ENCODE measurements around the gene ANKMY1.
"Not testable (repeated sequence)": the region's sequence is repeated elsewhere in the genome, so short reads cannot be mapped to it uniquely, and the experiment has no call there.

The ANKMY1 gene

DNA sequence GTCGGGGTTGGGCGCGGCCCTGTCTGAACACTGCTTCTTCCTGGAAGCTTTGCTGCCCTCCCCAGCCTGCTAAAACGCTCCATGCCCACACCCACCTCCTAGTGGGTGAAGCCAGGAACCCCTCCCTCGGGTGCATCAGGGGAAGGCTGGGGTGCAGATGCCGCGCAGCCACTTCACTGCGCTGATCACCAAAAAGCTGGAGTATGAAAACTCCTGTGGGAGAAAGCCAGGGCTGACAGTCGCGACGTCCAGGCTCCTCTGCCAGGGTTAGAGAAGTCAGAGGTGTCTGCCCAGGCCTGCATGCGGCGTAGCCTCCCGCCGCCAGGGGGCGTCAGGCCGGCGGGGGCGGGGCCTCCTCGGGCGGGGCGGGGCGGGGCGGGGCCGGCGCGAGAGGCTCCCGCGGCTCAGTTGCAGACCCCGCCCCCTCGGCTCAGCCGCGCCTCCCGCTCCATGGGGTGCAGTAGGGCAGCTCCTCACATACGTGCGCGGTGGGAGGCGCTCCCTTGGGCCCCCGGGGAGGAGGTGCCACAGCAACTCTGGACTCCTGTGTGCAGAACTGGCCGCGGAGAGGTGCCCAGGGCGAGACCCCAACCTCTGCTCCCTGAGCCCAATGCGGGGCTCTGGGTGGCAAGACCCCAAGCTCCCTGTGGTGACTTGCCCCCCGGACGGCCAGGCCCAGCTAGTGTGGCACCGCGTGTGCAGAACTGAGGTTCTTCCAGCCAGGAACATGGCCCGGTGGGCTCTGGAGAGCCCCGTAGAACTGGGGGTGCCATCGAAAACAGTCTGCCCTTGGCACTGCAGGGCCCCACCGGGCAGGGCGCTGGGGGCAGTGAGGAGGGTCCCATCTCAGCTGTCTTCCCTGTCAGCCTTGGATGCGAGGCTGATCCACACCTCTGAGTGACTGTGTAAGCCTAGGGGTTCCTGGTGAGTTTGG, 8.7 kb upstream of the ANKMY1 start:
- peak; percentile 89 for DNase-seq

- peak; percentile 92 for DNase-seq
Observed at GRCh38 chr2:240565333-240566202, 7.8 kb upstream of the ANKMY1 start.

- peak; percentile 23 for DNase-seq
Observed at GRCh38 chr2:240564561-240565332, 7.0 kb upstream of the ANKMY1 start.

DNA sequence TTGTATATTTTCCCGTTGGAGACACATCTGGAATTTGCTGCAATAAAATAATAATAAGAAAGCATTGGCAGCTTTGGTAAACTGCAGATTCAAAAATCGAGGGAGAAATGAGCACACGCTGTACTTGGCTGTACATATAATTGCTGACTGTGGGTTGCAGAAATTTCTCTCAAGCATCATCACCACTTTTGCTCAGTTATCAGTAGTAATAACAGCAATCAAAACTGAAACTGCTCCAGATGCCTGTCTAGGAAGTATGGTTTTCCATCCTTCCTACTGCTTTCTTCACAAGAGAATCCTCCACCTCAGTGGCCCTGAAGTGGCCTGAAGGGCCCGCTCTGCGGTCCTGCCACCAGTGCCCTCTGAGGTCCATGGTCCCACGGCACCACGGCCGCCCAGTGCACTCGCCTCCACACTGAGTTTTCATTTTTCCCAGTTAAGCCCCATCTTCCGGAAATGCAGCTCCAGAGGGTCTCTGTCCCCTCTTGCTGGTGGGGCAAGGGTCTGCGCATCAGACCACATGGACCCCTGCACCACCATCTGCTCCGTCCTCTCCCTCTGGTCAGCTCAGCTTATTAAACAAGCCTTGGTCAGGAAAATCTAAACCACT, 6.3 kb upstream of the ANKMY1 start:
- peak; percentile 57 for DNase-seq

- DNase-seq, result not testable (repeated sequence)
Observed at GRCh38 chr2:240563231-240563630, 5.4 kb upstream of the ANKMY1 start.

- DNase-seq, result peak; percentile 89
Observed at GRCh38 chr2:240561325-240561971, 3.7 kb upstream of the ANKMY1 start.

GRCh38 chr2:240560480-240561324, 2.9 kb upstream of the ANKMY1 start:
- peak; percentile 99 for DNase-seq

GRCh38 chr2:240560084-240560479, 2.3 kb upstream of the ANKMY1 start, which contains the start of gene DUSP28:
TSS of gene DUSP28 (plus strand) at chr2:240560357. CDS start at chr2:240560685, 328 bp downstream.
- DNase-seq, result peak; percentile 97

- no peak for DNase-seq
Observed at GRCh38 chr2:240559286-240559685, 1.5 kb upstream of the ANKMY1 start.

DNA sequence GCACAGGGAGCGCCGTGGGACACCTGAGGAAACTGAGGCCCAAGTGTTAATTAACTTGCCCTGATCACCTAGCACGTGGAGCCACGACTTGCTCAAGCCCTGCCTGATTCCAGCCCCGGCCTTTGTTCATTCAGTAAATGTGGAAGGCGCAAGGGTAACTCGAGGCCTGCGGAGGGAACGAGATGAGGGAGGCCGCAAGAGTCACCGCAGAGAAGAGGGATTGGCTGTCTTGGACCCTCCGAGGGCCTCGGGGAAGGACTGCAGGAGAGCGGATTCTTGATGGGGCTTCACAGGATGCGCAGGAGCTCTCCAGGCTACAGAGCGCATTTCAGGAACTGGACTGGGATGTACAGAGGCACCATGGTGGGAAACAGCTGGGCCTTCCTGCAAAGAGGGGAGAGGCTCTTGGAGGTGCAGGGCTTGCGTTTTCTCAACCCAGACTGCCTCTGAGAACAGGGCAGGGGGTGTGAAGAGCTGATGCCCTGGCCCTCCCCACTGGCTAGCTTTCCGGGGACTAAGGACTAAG, 511 bp upstream of the ANKMY1 start:
- DNase-seq, result no peak

DNA sequence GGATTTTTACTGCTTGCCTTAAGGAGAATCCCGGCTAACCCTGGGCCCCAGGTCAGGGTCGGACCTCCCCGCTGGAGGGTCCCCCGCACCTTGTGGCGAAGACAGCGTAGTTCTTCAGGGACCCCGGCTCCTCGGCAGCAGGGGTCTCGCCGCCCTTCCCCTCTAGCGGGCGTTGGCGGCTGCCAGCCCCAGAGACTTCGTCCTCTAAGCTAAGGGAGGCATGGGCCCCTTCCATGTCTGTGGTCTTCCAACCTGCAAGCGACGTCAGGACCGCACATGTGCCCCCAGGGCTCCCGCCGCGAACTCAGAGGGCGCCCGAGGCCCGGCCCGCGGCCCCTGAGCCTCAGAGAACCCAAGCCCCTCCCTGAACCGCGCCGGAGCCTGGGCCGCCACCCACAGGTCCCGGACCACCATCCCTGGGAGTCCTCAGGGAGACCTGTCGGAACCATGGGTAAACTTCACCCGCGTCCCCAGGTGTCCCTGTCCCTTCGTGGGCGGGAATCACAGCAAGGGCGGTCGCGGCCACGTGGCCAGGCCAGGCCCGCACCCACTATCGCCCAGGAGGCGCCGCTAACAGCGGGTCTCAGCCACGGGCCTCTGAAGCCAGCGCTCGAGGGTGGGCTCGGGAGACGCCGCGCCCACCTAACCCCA, 562 bp downstream of the ANKMY1 start:
- no peak for DNase-seq

DNA sequence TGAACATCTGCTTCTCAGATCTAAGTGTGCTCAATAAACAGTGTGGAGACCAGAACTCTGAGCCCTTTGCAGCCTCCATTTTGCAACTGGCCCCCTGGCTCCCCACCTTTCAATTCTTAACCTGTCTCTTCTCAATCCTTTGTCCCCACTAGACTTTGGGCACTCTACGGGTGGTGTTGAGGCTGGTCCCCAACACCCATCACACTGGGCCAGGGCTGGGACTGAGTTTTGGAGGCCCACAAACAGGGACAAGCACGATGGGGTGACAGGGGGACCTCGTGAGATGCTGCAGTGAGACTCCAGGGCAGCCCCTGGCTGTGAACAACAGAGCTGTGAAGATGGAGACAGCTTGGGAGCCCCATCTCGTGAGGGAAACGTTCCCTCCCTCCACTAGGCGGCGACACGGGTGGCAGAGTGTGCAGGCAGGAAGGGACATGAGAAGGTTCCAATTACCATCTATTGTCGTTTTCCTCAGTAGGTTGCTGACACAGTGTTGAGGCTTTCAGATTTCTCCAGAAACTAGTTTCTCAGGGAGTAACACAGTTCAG, 1.2 kb downstream of the ANKMY1 start:
- peak; percentile 44 for DNase-seq

DNA sequence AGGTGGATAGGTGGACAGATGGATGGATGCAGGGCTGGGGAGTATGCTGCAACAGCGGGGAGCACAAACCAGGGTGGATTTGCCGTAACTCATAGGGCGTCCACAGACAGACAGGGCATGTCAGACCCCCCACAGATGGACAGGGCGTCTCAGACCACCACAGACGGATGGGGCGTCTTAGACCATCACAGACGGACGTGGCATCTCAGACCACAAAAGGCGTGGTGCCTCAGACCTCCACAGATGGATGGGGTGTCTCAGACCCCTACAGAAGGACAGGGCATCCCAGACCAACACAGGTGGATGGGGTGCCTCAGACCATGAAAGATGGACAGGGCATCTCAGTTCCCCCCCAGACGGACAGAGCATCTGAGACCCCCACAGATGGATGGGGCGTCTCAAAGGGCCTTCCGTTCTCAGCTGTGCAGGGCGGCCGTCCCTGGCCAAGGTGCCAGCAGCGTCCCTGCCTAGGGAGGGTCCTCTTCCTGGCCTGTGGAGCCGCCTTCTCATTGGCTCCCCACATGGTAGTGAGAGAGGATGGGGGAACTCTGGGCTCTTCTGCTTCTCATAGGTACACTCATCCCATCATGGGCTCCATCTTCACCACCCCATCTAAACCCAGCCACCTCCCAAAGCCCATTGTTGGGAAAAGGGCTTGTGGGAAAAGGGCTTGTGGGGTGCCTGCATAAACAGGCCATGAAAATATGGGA, 2.1 kb downstream of the ANKMY1 start:
- no peak for DNase-seq

DNA sequence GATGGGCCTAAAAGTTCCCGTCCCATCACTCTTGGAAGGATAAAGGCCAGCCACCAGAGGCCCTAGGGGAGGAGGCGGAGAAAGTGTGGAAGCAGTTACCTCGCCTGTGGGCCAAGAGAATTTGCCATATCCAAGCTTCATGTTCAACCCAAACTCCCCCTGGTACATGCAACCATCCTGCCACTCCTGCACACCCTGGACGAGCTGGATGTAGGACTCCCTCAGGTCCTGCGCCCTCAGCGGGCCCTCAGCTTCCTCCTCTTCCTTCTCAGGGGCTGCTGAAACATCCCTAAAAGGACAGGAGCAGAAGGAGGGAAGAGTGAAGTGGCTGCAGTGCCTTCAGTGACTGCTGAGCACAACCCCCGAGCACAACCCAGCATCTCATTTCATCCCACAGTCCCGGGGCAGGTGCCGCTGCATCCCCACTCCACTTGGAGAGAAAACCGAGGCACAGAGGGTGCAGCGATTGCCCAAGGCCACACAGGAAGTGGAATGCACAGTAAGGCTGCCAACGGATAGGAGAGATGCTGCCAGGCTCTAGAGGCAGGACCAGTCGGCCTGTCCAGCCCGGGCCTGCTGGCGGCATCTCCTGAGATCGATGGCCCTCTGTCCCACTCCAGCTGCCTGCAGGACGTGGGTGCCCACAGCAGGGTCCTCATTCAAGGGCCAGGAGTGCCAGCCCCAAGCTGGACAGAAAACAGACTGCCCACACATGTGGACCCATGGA, 2.9 kb downstream of the ANKMY1 start:
- DNase-seq, result no peak

DNA sequence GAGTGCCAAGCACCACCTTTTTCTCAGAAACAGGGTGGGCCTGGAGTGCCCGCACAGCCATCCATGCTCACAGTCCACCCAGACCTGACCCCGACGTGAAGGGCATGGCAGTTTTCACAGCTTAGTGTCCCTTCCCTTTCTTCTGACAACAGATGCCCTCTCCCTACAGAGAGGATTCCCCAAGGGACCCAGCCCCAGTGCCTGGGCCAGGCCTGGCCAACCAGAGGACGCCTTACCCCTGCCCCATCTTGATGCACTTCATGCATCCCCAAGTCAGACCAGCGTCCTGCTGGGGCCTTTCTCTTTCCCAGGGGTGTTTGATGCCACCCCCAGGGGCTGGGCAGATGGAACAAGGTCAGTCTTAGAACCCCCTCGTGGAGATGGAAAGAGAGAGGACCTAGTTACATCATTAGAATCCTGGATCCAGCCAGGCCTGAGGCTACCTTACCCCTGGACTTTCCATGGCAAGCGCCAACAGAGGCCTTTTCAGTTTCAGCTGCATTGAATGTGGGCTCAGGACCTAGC, 3.8 kb downstream of the ANKMY1 start:
- no peak for DNase-seq

- no peak for DNase-seq
Observed at GRCh38 chr2:240551811-240552210, 6.0 kb downstream of the ANKMY1 start.

DNA sequence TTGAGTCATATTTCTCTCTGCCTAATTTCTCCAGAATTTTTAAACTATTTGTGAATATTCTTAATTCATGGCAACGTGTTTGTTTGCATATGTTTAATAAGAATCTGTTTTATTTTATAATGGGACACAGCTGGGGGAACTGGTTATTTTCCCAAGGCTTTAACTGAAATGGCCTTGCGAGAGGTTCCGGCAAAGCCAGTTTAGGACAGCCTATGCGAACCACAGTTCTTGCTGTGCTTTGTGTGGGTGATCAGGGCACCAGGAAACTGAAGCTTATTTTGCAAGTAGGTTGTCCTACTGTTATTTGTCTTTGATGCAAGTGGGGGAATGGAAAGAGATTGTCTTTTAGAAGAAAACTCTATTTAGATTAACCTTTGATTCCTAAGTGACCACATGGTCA, 6.5 kb downstream of the ANKMY1 start:
- DNase-seq, result no peak

GRCh38 chr2:240539906-240540305, 17.9 kb downstream of the ANKMY1 start:
- no peak for DNase-seq

All from inflammatory macrophage treated with lipopolysaccharide for 4 hours (primary cell).